GM21723 (cell line): ENCODE results near the gene PTOV1.

Experiments
- ATAC-seq: cut with Tn5 transposase; IDR thresholded peaks from one replicate; pipeline ENCODE4 v1.9.1; 2021; ENCODE audit warnings: mild to moderate bottlenecking, moderate library complexity; ENCODE audit not compliant: unreplicated experiment

PTOV1 gene

GRCh38 chr19:49857838-49858087, 6.8 kb downstream of the PTOV1 start:
- ATAC-seq = no peak

- ATAC-seq = no peak
These were observed 7.4 kb downstream of the PTOV1 start for GRCh38 chr19:49858088-49858985.

GRCh38 chr19:49859682-49860335, 8.8 kb downstream of the PTOV1 start:
- no peak for ATAC-seq

GRCh38 chr19:49860336-49861102, 9.6 kb downstream of the PTOV1 start:
- ATAC-seq = no peak

GRCh38 chr19:49861107-49861506, 10.1 kb downstream of the PTOV1 start:
- no peak for ATAC-seq

- no peak for ATAC-seq
These were observed 10.8 kb downstream of the PTOV1 start for GRCh38 chr19:49861541-49862378.

- no peak for ATAC-seq
These were observed 11.7 kb downstream of the PTOV1 start for GRCh38 chr19:49862391-49863253.

GRCh38 chr19:49863254-49863934, 12.4 kb downstream of the PTOV1 start:
- no peak for ATAC-seq

- ATAC-seq = no peak
These were observed 13.0 kb downstream of the PTOV1 start for GRCh38 chr19:49863935-49864320.

- no peak for ATAC-seq
These were observed 13.9 kb downstream of the PTOV1 start for GRCh38 chr19:49864890-49865289.

GRCh38 chr19:49866933-49867782, 16.2 kb downstream of the PTOV1 start, which contains the start of gene PNKP:
PNKP (minus strand) TSS chr19:49867576; CDS start chr19:49867204, 372 bp downstream.
- ATAC-seq = peak; percentile 39

- peak; percentile 15 for ATAC-seq
These were observed 18.1 kb downstream of the PTOV1 start for GRCh38 chr19:49869009-49869483.

- peak; percentile 73 for ATAC-seq
These were observed 18.7 kb downstream of the PTOV1 start for GRCh38 chr19:49869484-49870308.

GRCh38 chr19:49870309-49870901, 19.4 kb downstream of the PTOV1 start:
- no peak for ATAC-seq

- ATAC-seq = no peak
These were observed 20.5 kb downstream of the PTOV1 start for GRCh38 chr19:49871349-49871985.
